GM23338 (cell line): ENCODE data around the gene CKLF. TPM values are rescaled to one million over a fixed set of nuclear protein-coding genes. Genes with fewer than 3 reads are reported as not detected.

ENCODE experiments used
- ATAC-seq: fragments of 200-7000 bp; cut with Tn5 transposase; 3 replicates; pipeline ENCODE4 v1.9.1; 2020
- DNase-seq: peaks from one replicate; pipeline ENCODE4 v3.0.0-alpha.2; 2015; ENCODE audit warnings: low spot score
- H2AFZ ChIP-seq: fragments of 200-600 bp; sonication (generic); 2 replicates; pipeline ENCODE4 v1.8.0; 2016; ENCODE audit warnings: antibody characterized with exemption, mild to moderate bottlenecking, moderate library complexity
- H3F3A ChIP-seq: fragments of 200-600 bp; sonication (generic); replicated peaks from 2 replicates; pipeline ENCODE4 v1.8.0; 2017; ENCODE audit warnings: antibody characterized with exemption, mixed run types, low read depth
- H3K27ac ChIP-seq: fragments of 200-600 bp; sonication (generic); 2 replicates; pipeline ENCODE4 v1.6.1; 2016; ENCODE audit warnings: low read depth
- H3K27me3 ChIP-seq: fragments of 200-600 bp; sonication (generic); 2 replicates; pipeline ENCODE4 v1.8.0; 2016; ENCODE audit warnings: mild to moderate bottlenecking, mixed run types, moderate library complexity; ENCODE audit not compliant: insufficient read depth
- H3K36me3 ChIP-seq: fragments of 200-600 bp; sonication (generic); 2 replicates; pipeline ENCODE4 v1.8.0; 2016; ENCODE audit warnings: mild to moderate bottlenecking; ENCODE audit not compliant: insufficient read depth
- H3K4me1 ChIP-seq: fragments of 200-600 bp; sonication (generic); 2 replicates; pipeline ENCODE4 v1.8.0; 2016; ENCODE audit warnings: mild to moderate bottlenecking, moderate library complexity; ENCODE audit not compliant: insufficient read depth
- H3K4me2 ChIP-seq: fragments of 200-600 bp; sonication (generic); 2 replicates; pipeline ENCODE4 v1.7.1; 2017; ENCODE audit warnings: mixed run types
- H3K4me3 ChIP-seq: fragments of 200-600 bp; sonication (generic); 2 replicates; pipeline ENCODE4 v1.6.1; 2016; ENCODE audit warnings: mixed run types
- H3K79me2 ChIP-seq: fragments of 200-600 bp; sonication (generic); replicated peaks from 2 replicates; pipeline ENCODE4 v1.8.0; 2017; ENCODE audit warnings: mild to moderate bottlenecking; ENCODE audit not compliant: insufficient read depth
- H3K9me2 ChIP-seq: fragments of 200-600 bp; sonication (generic); 2 replicates; pipeline ENCODE4 v1.8.0; 2017; ENCODE audit not compliant: insufficient read depth
- H4K20me1 ChIP-seq: fragments of 200-600 bp; sonication (generic); replicated peaks from 2 replicates; pipeline ENCODE4 v1.8.0; 2017; ENCODE audit warnings: mild to moderate bottlenecking; ENCODE audit not compliant: insufficient read depth
- H3K27ac Mint-ChIP-seq: 2 replicates; pipeline ENCODE4 v1.8.0; 2020; ENCODE audit warnings: inconsistent platforms, mild to moderate bottlenecking, moderate library complexity, mixed read lengths
- H3K27me3 Mint-ChIP-seq: 3 replicates; pipeline ENCODE4 v1.8.0; 2022; ENCODE audit warnings: low read depth, mild to moderate bottlenecking, moderate library complexity, mixed read lengths, inconsistent platforms; ENCODE audit not compliant: insufficient read depth, poor library complexity
- H3K36me3 Mint-ChIP-seq: 3 replicates; pipeline ENCODE4 v1.8.0; 2021; ENCODE audit warnings: low read depth, mild to moderate bottlenecking, inconsistent platforms, moderate library complexity, mixed read lengths
- H3K4me1 Mint-ChIP-seq: 3 replicates; pipeline ENCODE4 v1.8.0; 2020; ENCODE audit warnings: mild to moderate bottlenecking, inconsistent platforms, mixed read lengths
- H3K4me3 Mint-ChIP-seq: 3 replicates; pipeline ENCODE4 v1.8.0; 2021; ENCODE audit warnings: moderate library complexity, mild to moderate bottlenecking, inconsistent platforms, mixed read lengths
- H3K9me3 Mint-ChIP-seq: 3 replicates; pipeline ENCODE4 v1.8.0; 2020; ENCODE audit warnings: moderate library complexity, mild to moderate bottlenecking, inconsistent platforms, mixed read lengths
- CREB1 ChIP-seq: fragments of 250-450 bp; sonication (Bioruptor Pico); IDR thresholded peaks from 2 replicates; pipeline ENCODE4 v1.5.0; 2020; ENCODE audit warnings: low read depth, mild to moderate bottlenecking, moderate library complexity
- CTCF ChIP-seq, 2 experiments: fragments of 200-600 bp in 1 of 2; sonication (generic) in 1 of 2; conservative IDR thresholded peaks; 2 replicates each; pipeline versions ENCODE4 v1.5.1 to v1.6.1; 2016 to 2017; ENCODE audit warnings: antibody characterized with exemption in 2 of 2, low read depth in 2 of 2, mild to moderate bottlenecking in 2 of 2, moderate library complexity in 1 of 2
- EZH2phosphoT487 ChIP-seq: fragments of 200-600 bp; sonication (generic); IDR thresholded peaks from one replicate; pipeline ENCODE4 v1.8.1; 2018; ENCODE audit warnings: antibody characterized with exemption; ENCODE audit not compliant: unreplicated experiment
- JUNB ChIP-seq: IDR thresholded peaks from one replicate; pipeline ENCODE4 v1.6.1; 2016; ENCODE audit warnings: antibody characterized with exemption; ENCODE audit not compliant: unreplicated experiment
- NANOG ChIP-seq: IDR thresholded peaks from 2 replicates; pipeline ENCODE4 v1.6.1; 2016; ENCODE audit warnings: antibody characterized with exemption, borderline replicate concordance
- POLR2AphosphoS5 ChIP-seq: IDR thresholded peaks from 2 replicates; pipeline ENCODE4 v1.6.1; 2016; ENCODE audit warnings: antibody characterized with exemption, low read depth
- ZNF331 ChIP-seq: fragments of 250-450 bp; sonication (Bioruptor Pico); IDR thresholded peaks from 2 replicates; pipeline ENCODE4 v1.5.0; 2020; ENCODE audit warnings: low read depth, mild to moderate bottlenecking, moderate library complexity
- ZNF462 ChIP-seq: fragments of 250-450 bp; sonication (Bioruptor Pico); IDR thresholded peaks from 2 replicates; pipeline ENCODE4 v1.5.0; 2020; ENCODE audit warnings: mild to moderate bottlenecking, moderate library complexity
- polyA plus RNA-seq: library from polyadenylated mRNA; unstranded; fragments of >200 nt; fragmentation: Nextera tagmentation; extraction: Ambion mirVana; gene quantifications from 2 replicates; pipeline ENCODE4 v1.2.1, GENCODE V29; 2016
- total RNA-seq: library from RNA; depleted of rRNA; stranded (reverse); fragments of >200 nt; shearing (Covaris generic); gene quantifications from 2 replicates; pipeline ENCODE4 v1.2.3, GENCODE V29; 2014
- TF ChIP-seq, protein P1 (sequence below): IDR thresholded peaks from 2 replicates; pipeline ENCODE4 v1.6.1; 2016; ENCODE audit warnings: antibody characterized with exemption

Gene CKLF
- total and polyA plus RNA-seq, 2 experiments from 2014 or later: 25.5 to 60.0 TPM

DNA sequence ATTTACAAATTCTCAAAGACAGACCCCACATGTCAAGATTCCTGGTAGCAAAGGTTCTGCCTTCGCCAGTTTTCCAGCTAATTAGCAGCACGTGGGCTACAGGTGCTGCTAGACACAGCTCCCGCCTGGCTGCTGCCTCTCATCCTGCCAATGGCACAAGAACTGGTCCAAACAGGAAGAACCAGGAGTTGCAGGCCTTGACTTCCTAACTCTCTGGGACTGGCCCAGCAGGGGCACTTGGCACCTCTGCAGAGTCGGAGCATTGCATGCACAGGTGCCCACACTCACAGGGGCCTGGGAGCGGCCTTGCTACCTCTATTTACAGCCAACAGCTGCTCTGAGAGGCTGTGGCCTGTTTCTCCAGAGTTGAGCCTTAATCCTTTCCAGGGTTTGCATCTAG, 42.1 kb upstream of the CKLF start (continued):
- TF ChIP-seq, protein P1, sequence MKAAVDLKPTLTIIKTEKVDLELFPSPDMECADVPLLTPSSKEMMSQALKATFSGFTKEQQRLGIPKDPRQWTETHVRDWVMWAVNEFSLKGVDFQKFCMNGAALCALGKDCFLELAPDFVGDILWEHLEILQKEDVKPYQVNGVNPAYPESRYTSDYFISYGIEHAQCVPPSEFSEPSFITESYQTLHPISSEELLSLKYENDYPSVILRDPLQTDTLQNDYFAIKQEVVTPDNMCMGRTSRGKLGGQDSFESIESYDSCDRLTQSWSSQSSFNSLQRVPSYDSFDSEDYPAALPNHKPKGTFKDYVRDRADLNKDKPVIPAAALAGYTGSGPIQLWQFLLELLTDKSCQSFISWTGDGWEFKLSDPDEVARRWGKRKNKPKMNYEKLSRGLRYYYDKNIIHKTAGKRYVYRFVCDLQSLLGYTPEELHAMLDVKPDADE: no peak
- no peak for TF ChIP-seq EZH2phosphoT487
- TF ChIP-seq POLR2AphosphoS5: no peak
- no peak for TF ChIP-seq ZNF331 (CRISPR knock-in tag)
- no peak for TF ChIP-seq JUNB
- TF ChIP-seq CTCF (conservative IDR thresholded peaks at IDR 0.05; ENCODE audit: low read depth in 2 of 2): no peak
- TF ChIP-seq CREB1 (CRISPR knock-in tag): no peak

- peaks cover 14% of the 10 kb centered on the region for H3K4me1 ChIP-seq
- H3K4me3 Mint-ChIP-seq: no peak overlapping the region
- peak; percentile 39 for ATAC-seq
- peaks cover 30% of the 10 kb centered on the region for H3K4me1 Mint-ChIP-seq
- peaks cover 18% of the 10 kb centered on the region for H3K36me3 Mint-ChIP-seq
- H3K27me3 Mint-ChIP-seq: peaks cover 6% of the 10 kb centered on the region
- no peaks in the 10 kb centered on the region; the same call in 2 of the 3 replicates for H3K9me3 Mint-ChIP-seq
- H3F3A ChIP-seq: no peaks in the 10 kb centered on the region
- no peak overlapping the region for H3K27ac Mint-ChIP-seq
- peak overlapping the region; percentile 28; the same call in 1 of the 2 replicates for H3K4me2 ChIP-seq
- no peak overlapping the region for H3K4me3 ChIP-seq
- no peak overlapping the region for H2AFZ ChIP-seq
- H3K79me2 ChIP-seq: no peaks in the 10 kb centered on the region
- peak overlapping the region; percentile 9; the same call in 1 of the 2 replicates for H3K27ac ChIP-seq
- H3K27me3 ChIP-seq: no peaks in the 10 kb centered on the region
- no peaks in the 10 kb centered on the region for H3K36me3 ChIP-seq
- H4K20me1 ChIP-seq: no peaks in the 10 kb centered on the region
- no peak for DNase-seq
- no peaks in the 10 kb centered on the region for H3K9me2 ChIP-seq
- TF ChIP-seq NANOG (no peak), JUNB (no peak), EZH2phosphoT487 (no peak), CTCF (conservative IDR thresholded peaks at IDR 0.05; ENCODE audit: low read depth in 2 of 2) (no peak), POLR2AphosphoS5 (no peak), ZNF462 (CRISPR knock-in tag) (no peak)
- TF ChIP-seq, protein P1: no peak
These were observed 41.4 kb upstream of the CKLF start for GRCh38 chr16:66510711-66511601.
